H9 (cell line): ENCODE data around the gene CBX8. TPM values are rescaled to one million over a fixed set of nuclear protein-coding genes. Genes with fewer than 3 reads are reported as not detected.

Source experiments
- DNase-seq: peaks from one replicate; pipeline ENCODE4 v3.0.0-alpha.2; 2017
- H2AFZ ChIP-seq: one replicate; pipeline ENCODE4 v1.6.1; 2013; ENCODE audit warnings: mild to moderate bottlenecking, low read length, control low read depth, moderate library complexity
- H2AK5ac ChIP-seq: 2 replicates; pipeline ENCODE4 v1.6.1; 2013; ENCODE audit warnings: low read length, control low read depth, mixed read lengths; ENCODE audit not compliant: insufficient read length
- H2BK120ac ChIP-seq: one replicate; pipeline ENCODE4 v1.6.1; 2013; ENCODE audit warnings: low read depth, mild to moderate bottlenecking, low read length, control low read depth, inconsistent platforms; ENCODE audit not compliant: poor library complexity, severe bottlenecking
- H2BK12ac ChIP-seq: 2 replicates; pipeline ENCODE4 v1.6.1; 2013; ENCODE audit warnings: low read length, control low read depth, mixed read lengths, low read depth; ENCODE audit not compliant: insufficient read length
- H2BK15ac ChIP-seq: 2 replicates; pipeline ENCODE4 v1.6.1; 2013; ENCODE audit warnings: low read depth, low read length, control low read depth
- H2BK20ac ChIP-seq: one replicate; pipeline ENCODE4 v1.6.1; 2013; ENCODE audit warnings: low read depth, mild to moderate bottlenecking, low read length, control low read depth, inconsistent platforms; ENCODE audit not compliant: poor library complexity, severe bottlenecking
- H2BK5ac ChIP-seq: 2 replicates; pipeline ENCODE4 v1.6.1; 2013; ENCODE audit warnings: low read length, control low read depth, mixed read lengths; ENCODE audit not compliant: insufficient read length
- H3K14ac ChIP-seq: 2 replicates; pipeline ENCODE4 v1.6.1; 2013; ENCODE audit warnings: low read length, control low read depth; ENCODE audit not compliant: insufficient read depth
- H3K18ac ChIP-seq: 2 replicates; pipeline ENCODE4 v1.6.1; 2013; ENCODE audit warnings: low read depth, mild to moderate bottlenecking, mixed read lengths, low read length, control low read depth; ENCODE audit not compliant: insufficient read length
- H3K23ac ChIP-seq: 2 replicates; pipeline ENCODE4 v1.6.1; 2013; ENCODE audit warnings: low read length, control low read depth, mixed read lengths, low read depth; ENCODE audit not compliant: insufficient read length
- H3K23me2 ChIP-seq: 2 replicates; pipeline ENCODE4 v1.6.1; 2013; ENCODE audit warnings: low read depth, mild to moderate bottlenecking, mixed read lengths, low read length, control low read depth; ENCODE audit not compliant: insufficient read length, poor library complexity, severe bottlenecking
- H3K27ac ChIP-seq: 2 replicates; pipeline ENCODE4 v1.5.1; 2013; ENCODE audit warnings: low read length, control low read depth, mixed read lengths, low read depth; ENCODE audit not compliant: insufficient read length
- H3K27me3 ChIP-seq: 2 replicates; pipeline ENCODE4 v1.6.1; 2013; ENCODE audit warnings: low read length, control low read depth, inconsistent platforms; ENCODE audit not compliant: insufficient read depth
- H3K4ac ChIP-seq: 2 replicates; pipeline ENCODE4 v1.6.1; 2013; ENCODE audit warnings: low read depth, mild to moderate bottlenecking, control low read depth, inconsistent platforms, low read length, moderate library complexity
- H3K4me1 ChIP-seq: 2 replicates; pipeline ENCODE4 v1.6.1; 2013; ENCODE audit warnings: low read length, control low read depth, inconsistent platforms; ENCODE audit not compliant: insufficient read depth
- H3K4me2 ChIP-seq: 2 replicates; pipeline ENCODE4 v1.6.1; 2013; ENCODE audit warnings: low read length, control low read depth, mixed read lengths; ENCODE audit not compliant: insufficient read length, insufficient read depth
- H3K56ac ChIP-seq: 2 replicates; pipeline ENCODE4 v1.6.1; 2013; ENCODE audit warnings: low read depth, mild to moderate bottlenecking, mixed read lengths, low read length, control low read depth; ENCODE audit not compliant: insufficient read length
- H3K79me1 ChIP-seq: 2 replicates; pipeline ENCODE4 v1.6.1; 2013; ENCODE audit warnings: low read depth, mild to moderate bottlenecking, moderate library complexity, low read length, control low read depth, inconsistent platforms; ENCODE audit not compliant: insufficient read depth, poor library complexity, severe bottlenecking
- H3K79me2 ChIP-seq: 2 replicates; pipeline ENCODE4 v1.6.1; 2013; ENCODE audit warnings: low read length, control low read depth, inconsistent platforms; ENCODE audit not compliant: insufficient read depth
- H3K9ac ChIP-seq: 2 replicates; pipeline ENCODE4 v1.6.1; 2013; ENCODE audit warnings: low read length, control low read depth, mixed read lengths; ENCODE audit not compliant: insufficient read length; ENCODE audit errors: extremely low read depth
- H3K9me3 ChIP-seq: one replicate; pipeline ENCODE4 v1.6.1; 2013; ENCODE audit warnings: low read depth, low read length, inconsistent platforms; ENCODE audit not compliant: control insufficient read depth
- H3T11ph ChIP-seq: one replicate; pipeline ENCODE4 v1.6.1; 2013; ENCODE audit warnings: mild to moderate bottlenecking, low read length, control low read depth, inconsistent platforms
- H4K20me1 ChIP-seq: one replicate; pipeline ENCODE4 v1.6.1; 2013; ENCODE audit not compliant: control insufficient read depth, insufficient read length, insufficient read depth
- H4K5ac ChIP-seq: 2 replicates; pipeline ENCODE4 v1.6.1; 2013; ENCODE audit warnings: low read depth, mild to moderate bottlenecking, mixed read lengths, low read length, control low read depth; ENCODE audit not compliant: insufficient read length
- H4K8ac ChIP-seq: replicated peaks from 2 replicates; pipeline ENCODE4 v1.6.1; 2013; ENCODE audit warnings: low read length, control low read depth, mixed read lengths, low read depth; ENCODE audit not compliant: insufficient read length
- H4K91ac ChIP-seq: 2 replicates; pipeline ENCODE4 v1.6.1; 2013; ENCODE audit warnings: low read depth, mild to moderate bottlenecking, moderate library complexity, mixed read lengths, low read length, control low read depth; ENCODE audit not compliant: insufficient read length
- H3K27ac Mint-ChIP-seq, 3 experiments: 2 replicates in 2 of 3; 3 replicates in 1 of 3; pipeline ENCODE4 v1.8.0; 2020 to 2021; ENCODE audit warnings: mixed read lengths in 3 of 3, mild to moderate bottlenecking in 1 of 3, moderate library complexity in 1 of 3
- H3K27me3 Mint-ChIP-seq: 2 replicates; pipeline ENCODE4 v1.8.0; 2021; ENCODE audit warnings: low read depth, mild to moderate bottlenecking, moderate library complexity, mixed read lengths
- H3K36me3 Mint-ChIP-seq, 3 experiments: 2 replicates in 2 of 3; 3 replicates in 1 of 3; pipeline ENCODE4 v1.8.0; 2020 to 2021; ENCODE audit warnings: low read depth in 3 of 3, mixed read lengths in 3 of 3; ENCODE audit not compliant: insufficient read depth in 1 of 3
- H3K4me1 Mint-ChIP-seq, 2 experiments: 2 replicates each; pipeline ENCODE4 v1.8.0; 2020; ENCODE audit warnings: mixed read lengths in 2 of 2
- H3K4me3 Mint-ChIP-seq, 2 experiments: 2 replicates in 1 of 2; 3 replicates in 1 of 2; pipeline ENCODE4 v1.8.0; 2020 to 2021; ENCODE audit warnings: mild to moderate bottlenecking in 2 of 2, mixed read lengths in 2 of 2, moderate library complexity in 1 of 2
- H3K9me3 Mint-ChIP-seq, 2 experiments: 2 replicates in 1 of 2; 3 replicates in 1 of 2; pipeline ENCODE4 v1.8.0; 2020; ENCODE audit warnings: mild to moderate bottlenecking in 2 of 2, mixed read lengths in 2 of 2, moderate library complexity in 1 of 2
- CTCF ChIP-seq: fragments of 200-600 bp; sonication (generic); conservative IDR thresholded peaks from 3 replicates; pipeline ENCODE4 v1.8.0; 2021; ENCODE audit warnings: antibody characterized with exemption, mild to moderate bottlenecking
- WGBS: extraction: QIAGEN DNeasy Blood & Tissue Kit; methylation state at CpG from one replicate; pipeline ENCODE4 v1.1.7; 2013; ENCODE audit warnings: missing lambda C conversion rate, low lambda C conversion rate, mixed read lengths; ENCODE audit not compliant: insufficient read length; ENCODE audit errors: extremely low coverage; 5-methylcytosine and 5-hydroxymethylcytosine counted together
- total RNA-seq: library from RNA; stranded (reverse); gene quantifications from 2 replicates; pipeline ENCODE4 v1.2.1, GENCODE V29; 2021

The CBX8 gene
- total RNA-seq, 1 experiment from 2014 or later, result 1.2 TPM

DNA sequence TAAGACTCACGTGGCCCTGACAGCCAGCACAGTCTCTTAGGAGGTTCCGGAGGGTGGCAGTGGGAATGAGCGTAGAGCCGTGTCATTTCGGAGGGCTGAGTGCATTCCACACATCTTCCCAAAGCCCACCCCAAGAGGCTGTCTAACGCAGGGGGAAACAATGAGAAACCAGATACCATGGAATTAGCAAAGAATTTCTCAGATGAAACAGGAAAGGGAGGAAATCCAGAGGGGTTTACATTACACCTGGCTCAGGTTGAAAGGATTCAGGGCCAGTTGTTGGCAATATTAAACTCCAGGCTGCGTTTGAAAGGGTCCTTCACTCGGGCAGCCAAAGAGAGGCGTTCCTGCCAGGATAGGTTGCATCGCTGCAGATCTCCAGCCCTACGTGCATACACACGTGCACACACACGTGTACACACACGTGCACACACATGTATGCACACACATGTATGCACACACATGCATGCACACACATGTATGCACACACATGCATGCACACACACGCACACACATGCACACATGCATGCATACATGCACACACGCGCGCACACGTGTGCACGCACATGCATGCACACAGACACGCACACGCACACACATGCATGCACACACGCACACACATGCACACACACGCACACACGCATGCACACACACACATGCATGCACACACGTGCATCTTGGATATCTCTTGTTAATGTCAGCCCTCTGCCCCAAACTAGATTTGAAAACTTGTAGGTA is 30.1 kb upstream of the CBX8 start:
- no peak for TF ChIP-seq CTCF
- H2BK20ac ChIP-seq, result no peak overlapping the region
- H3K9me3 ChIP-seq, result no peaks in the 10 kb centered on the region
- H3K9me3 Mint-ChIP-seq, result peaks cover 7 to 13% of the 10 kb centered on the region in 2 experiments; a peak in 4 of 5 replicates
- H3K23me2 ChIP-seq, result no peaks in the 10 kb centered on the region
- H3K56ac ChIP-seq, result no peak overlapping the region
- H2BK5ac ChIP-seq, result no peak overlapping the region
- peak overlapping the region in 1 of 3 experiments; percentile 40; a peak in 1 of 7 replicates for H3K27ac Mint-ChIP-seq
- no peak for DNase-seq
- H3K4me3 Mint-ChIP-seq, result no peak overlapping the region
- no peak overlapping the region for H2BK12ac ChIP-seq
- H2BK120ac ChIP-seq, result no peak overlapping the region
- peaks cover 100% of the 10 kb centered on the region for H3K27me3 Mint-ChIP-seq
- H3K9ac ChIP-seq, result no peak overlapping the region
- no peak overlapping the region for H4K91ac ChIP-seq
- peaks cover 14 to 16% of the 10 kb centered on the region in 2 experiments for H3K4me1 Mint-ChIP-seq
- no peak overlapping the region for H2AK5ac ChIP-seq
- no CpG with 5 or more reads among the region's 26 CpGs for WGBS
- no peaks in the 10 kb centered on the region for H3K79me2 ChIP-seq
- no peak overlapping the region for H2AFZ ChIP-seq
- no peaks in the 10 kb centered on the region for H3K79me1 ChIP-seq
- H2BK15ac ChIP-seq, result no peak overlapping the region
- peaks cover 0 to 5% (median 3%) of the 10 kb centered on the region in 3 experiments; a peak in 4 of 7 replicates for H3K36me3 Mint-ChIP-seq
- no peak overlapping the region for H3T11ph ChIP-seq
- no peak overlapping the region for H3K4me2 ChIP-seq
- H4K5ac ChIP-seq, result no peak overlapping the region
- H3K14ac ChIP-seq, result no peak overlapping the region
- no peak overlapping the region for H3K27ac ChIP-seq
- H3K23ac ChIP-seq, result no peak overlapping the region
- H3K4me1 ChIP-seq, result peaks cover 2% of the 10 kb centered on the region; the same call in 1 of the 2 replicates
- no peak overlapping the region for H3K18ac ChIP-seq
- H3K27me3 ChIP-seq, result peaks cover 36% of the 10 kb centered on the region
- no peaks in the 10 kb centered on the region for H4K20me1 ChIP-seq
- H4K8ac ChIP-seq, result no peak overlapping the region
- H3K4ac ChIP-seq, result no peak overlapping the region
